ENCODE measurements around the gene PANX2. TPM values are rescaled to one million over a fixed set of nuclear protein-coding genes. Genes with fewer than 3 reads are reported as not detected.

PANX2 gene
- total RNA-seq, 1 experiment from 2014 or later, result 9.4 TPM

- POLR2A ChIA-PET (ENCODE audit: unreplicated experiment), result no interaction called here
- Histone ChIP-seq H3K4me1 (ENCODE audit: insufficient read depth, low read length) (peaks cover 33% of the 10 kb centered on the region), H3K4me3 (ENCODE audit: low read length) (no peak overlapping the region), H3K36me3 (ENCODE audit: low read depth, low read length) (no peaks in the 10 kb centered on the region; the same call in 1 of the 2 replicates), H3K27me3 (ENCODE audit: low read length) (no peaks in the 10 kb centered on the region), H2AFZ (ENCODE audit: low read length) (no peak overlapping the region), H3K27ac (ENCODE audit: low read length) (no peak overlapping the region), H3K9me2 (replicated peaks; ENCODE audit: low read length) (no peaks in the 10 kb centered on the region), H3K9me3 (ENCODE audit: low read length) (no peaks in the 10 kb centered on the region), H3F3A (ENCODE audit: low read length, unreplicated experiment) (no peaks in the 10 kb centered on the region), H3K9ac (ENCODE audit: low read length) (no peak overlapping the region), H4K20me1 (ENCODE audit: low read length) (0 out of 2 replicates have a peak, but pooled peaks cover 4% of the 10 kb centered on the region), H3K79me2 (ENCODE audit: low read length) (peaks cover 39% of the 10 kb centered on the region), H3K4me2 (ENCODE audit: low read length) (no peak overlapping the region)
- ATAC-seq (no peak), DNase-seq (no peak)
- no peak for TF ChIP-seq EZH2phosphoT487 (IDR thresholded peaks at IDR 0.05; ENCODE audit: borderline replicate concordance, low read length)
- TF ChIP-seq EZH2 (IDR thresholded peaks at IDR 0.05; ENCODE audit: low read length, unreplicated experiment), result no peak
- no peak for TF ChIP-seq CTCF (conservative IDR thresholded peaks at IDR 0.05; ENCODE audit: low read depth, low read length)
- intact Hi-C loops (cut with micrococcal nuclease), result no loop called here
- BruUV-seq (replicated peaks), result no TSS peak
- CTCF ChIA-PET, result no interaction called here
These were observed 23.7 kb downstream of the PANX2 start for GRCh38 chr22:50194037-50194805.

- ATAC-seq (no peak), DNase-seq (no peak)
- H3F3A ChIP-seq (ENCODE audit: low read length, unreplicated experiment), result no peaks in the 10 kb centered on the region
- H3K27me3 ChIP-seq (ENCODE audit: low read length), result no peaks in the 10 kb centered on the region
- no peak overlapping the region for H3K27ac ChIP-seq (ENCODE audit: low read length)
- H3K4me2 ChIP-seq (ENCODE audit: low read length), result no peak overlapping the region
- no peaks in the 10 kb centered on the region for H3K9me3 ChIP-seq (ENCODE audit: low read length)
- POLR2A ChIA-PET (ENCODE audit: unreplicated experiment), result no interaction called here
- peaks cover 12% of the 10 kb centered on the region for H3K4me1 ChIP-seq (ENCODE audit: insufficient read depth, low read length)
- intact Hi-C loops (cut with micrococcal nuclease), result no loop called here
- H3K4me3 ChIP-seq (ENCODE audit: low read length), result no peak overlapping the region
- H3K9me2 ChIP-seq (replicated peaks; ENCODE audit: low read length), result no peaks in the 10 kb centered on the region
- no peaks in the 10 kb centered on the region; the same call in 1 of the 2 replicates for H3K36me3 ChIP-seq (ENCODE audit: low read depth, low read length)
- 0 out of 2 replicates have a peak, but pooled peaks cover 4% of the 10 kb centered on the region for H4K20me1 ChIP-seq (ENCODE audit: low read length)
- peaks cover 22% of the 10 kb centered on the region for H3K79me2 ChIP-seq (ENCODE audit: low read length)
- TF ChIP-seq CTCF (conservative IDR thresholded peaks at IDR 0.05; ENCODE audit: low read depth, low read length) (no peak), EZH2phosphoT487 (IDR thresholded peaks at IDR 0.05; ENCODE audit: borderline replicate concordance, low read length) (no peak), EZH2 (IDR thresholded peaks at IDR 0.05; ENCODE audit: low read length, unreplicated experiment) (no peak)
- CTCF ChIA-PET, result no interaction called here
- no TSS peak for BruUV-seq (replicated peaks)
- H3K9ac ChIP-seq (ENCODE audit: low read length), result no peak overlapping the region
- H2AFZ ChIP-seq (ENCODE audit: low read length), result no peak overlapping the region
These were observed 25.7 kb downstream of the PANX2 start for GRCh38 chr22:50196256-50196655.
